GM18526 (cell line): ENCODE measurements around the gene PKM.

ENCODE experiments used
- POLR2A ChIP-seq: IDR thresholded peaks from 3 replicates; pipeline ENCODE4 v1.6.1; 2011; ENCODE audit not compliant: insufficient read length; ENCODE audit errors: extremely low read depth

The PKM gene

DNA sequence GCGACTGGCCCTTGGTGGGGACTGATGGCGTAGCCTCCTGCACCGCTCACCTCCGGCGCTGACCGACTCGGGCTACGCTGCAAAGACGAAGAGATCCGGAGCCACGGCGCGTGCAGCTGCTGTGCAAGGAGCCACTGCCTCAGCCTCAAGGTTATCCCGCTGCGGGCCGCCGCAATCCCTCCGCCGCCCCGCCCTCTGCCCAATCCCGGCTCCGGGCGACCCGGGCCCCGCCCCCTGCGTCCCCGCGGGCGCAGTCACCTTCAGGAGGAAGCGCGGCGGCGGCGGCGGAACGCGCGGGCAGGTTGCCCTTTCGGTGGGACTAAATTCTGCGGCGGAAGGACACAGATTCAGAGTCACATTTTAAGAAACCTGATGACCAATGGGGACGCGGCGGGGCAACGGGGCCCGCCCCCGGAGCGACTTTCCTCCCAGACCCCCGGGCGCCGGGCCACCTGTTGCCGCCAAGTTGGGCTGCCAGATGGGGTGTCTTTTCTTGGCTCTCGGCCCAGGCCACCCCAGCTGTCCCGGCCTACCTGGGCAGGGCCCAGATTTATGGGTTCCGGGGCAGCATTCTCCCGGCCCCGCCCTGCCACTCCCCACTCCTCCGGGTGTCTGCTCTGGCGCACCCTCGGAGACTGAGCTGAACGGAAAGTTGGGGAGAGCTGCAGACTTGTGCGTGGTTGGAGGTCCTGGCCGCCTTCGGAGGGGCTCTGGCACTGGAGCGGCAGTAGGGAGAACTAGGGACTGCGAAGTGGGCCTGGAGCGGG lies at the start of gene PKM:
PKM (minus strand) TSS at position 125 of the 767 bp plus-strand sequence. CDS start 12,093 bp downstream, outside the sequence.
- peak; percentile 99 for TF ChIP-seq POLR2A

DNA sequence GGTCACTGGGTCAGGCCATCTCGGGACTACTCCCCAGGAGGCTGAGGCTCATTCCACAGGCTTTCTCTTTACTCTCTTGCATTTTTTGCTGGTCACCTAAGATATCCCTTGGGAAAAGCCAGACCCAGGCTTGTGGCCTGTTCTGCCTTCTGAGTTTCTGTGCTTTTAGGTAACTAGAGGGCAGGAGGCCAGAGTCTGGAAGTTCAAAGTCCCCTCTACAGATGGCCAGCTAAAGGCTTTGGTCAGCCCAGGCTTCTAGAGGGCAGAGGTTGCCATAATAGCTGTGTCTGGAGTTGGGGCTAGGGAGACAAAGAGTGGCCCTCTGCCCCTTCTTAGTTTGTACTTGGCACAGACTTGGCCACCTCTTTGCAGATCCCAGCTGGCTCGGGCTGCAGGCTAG lies 49.8 kb upstream of the PKM start:
- TF ChIP-seq POLR2A: no peak

DNA sequence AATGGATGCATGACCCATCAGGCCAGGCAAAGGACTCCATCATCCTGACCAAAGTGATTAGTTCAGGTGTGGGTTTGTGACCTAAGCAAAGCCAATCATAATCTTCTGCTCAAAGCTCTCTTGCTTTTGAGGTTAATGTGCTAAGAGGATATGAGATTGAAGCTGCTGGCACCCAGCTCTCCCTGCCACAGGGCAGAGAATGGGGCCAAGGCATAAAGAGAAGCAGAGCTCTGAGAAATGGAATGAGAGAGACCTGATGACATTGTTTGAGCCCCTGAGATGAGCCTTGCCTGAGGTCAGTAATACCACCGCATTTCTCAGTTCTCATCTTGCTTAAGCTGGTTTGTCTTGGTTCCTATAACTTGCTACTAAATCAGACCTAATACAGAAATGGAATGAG lies 47.7 kb upstream of the PKM start:
- TF ChIP-seq POLR2A: no peak

DNA sequence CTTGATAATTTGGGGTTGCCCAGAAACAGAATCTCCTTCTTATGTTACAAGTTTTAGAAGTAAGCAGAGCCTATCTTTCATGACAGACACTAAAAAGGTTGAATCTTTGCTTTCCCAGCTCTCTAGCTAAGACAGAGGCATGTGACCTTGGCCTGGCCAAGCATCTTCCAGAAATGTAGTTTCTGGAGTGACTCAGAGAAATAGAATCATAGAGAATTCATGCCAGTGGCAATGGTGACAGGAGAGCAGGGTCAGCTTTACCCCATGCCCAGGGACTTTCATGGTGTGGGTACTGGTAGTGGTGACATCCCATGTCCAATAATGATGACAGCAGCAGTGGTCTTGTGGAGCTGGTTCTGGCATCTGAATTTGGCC lies 45.3 kb upstream of the PKM start:
- TF ChIP-seq POLR2A: no peak

DNA sequence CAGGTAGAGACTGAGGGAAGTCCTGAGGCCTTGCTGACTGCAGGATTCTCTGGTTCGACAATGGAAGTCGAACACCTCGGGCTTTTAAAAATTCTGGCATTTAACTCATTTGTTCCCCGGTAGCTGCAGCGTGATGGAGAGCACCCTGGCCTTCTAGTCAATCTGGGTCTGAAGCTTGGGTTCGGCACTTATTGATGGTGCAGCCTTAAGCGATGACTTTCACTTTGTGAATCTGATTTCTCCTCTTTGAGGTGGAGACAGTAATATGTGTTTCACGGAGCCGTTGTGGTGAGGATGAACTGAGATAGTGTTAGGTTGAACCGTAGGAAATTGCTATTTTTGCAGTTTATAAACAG lies 42.0 kb upstream of the PKM start:
- TF ChIP-seq POLR2A: no peak

DNA sequence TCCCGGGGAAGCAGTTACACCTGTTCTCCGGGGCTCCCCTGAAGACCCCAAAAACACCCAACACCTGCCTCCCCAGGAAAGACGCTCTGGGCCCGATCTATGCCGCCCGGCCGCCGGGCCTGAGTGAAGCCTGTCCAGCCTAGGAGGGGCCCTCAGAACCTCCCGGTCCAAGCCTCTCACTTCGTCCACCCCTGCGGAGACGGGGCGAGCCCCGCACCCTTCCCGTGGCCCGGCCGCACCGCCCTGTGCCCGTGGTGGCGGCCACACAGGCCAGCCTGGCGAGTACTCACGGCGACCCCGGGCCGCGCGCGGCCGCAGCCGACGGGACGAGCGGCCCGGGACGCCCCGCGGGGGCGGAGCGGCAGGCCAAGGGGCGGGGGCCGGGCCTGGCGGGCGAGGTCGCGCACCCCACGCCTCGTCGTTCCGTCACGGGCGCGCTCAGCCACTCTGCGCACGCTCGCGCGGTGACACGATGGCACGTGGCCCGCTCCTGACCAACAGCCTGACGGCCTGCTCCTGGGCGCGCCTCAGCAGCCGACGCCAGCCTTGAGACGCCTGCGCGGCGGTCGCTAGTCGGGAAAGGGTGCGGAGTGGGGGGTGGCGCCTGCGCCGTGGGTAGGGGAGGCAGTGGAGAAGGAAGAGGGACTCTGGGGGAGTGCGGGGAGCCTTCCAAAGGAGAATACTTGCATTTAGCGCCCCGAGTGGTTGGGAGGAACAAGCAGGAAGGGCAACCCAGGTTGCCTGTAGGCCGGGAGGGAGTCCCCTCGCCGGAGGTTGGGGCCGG lies 41.4 kb upstream of the PKM start, which contains the start of gene PARP6:
PARP6 (minus strand) TSS at position 342 of the 784 bp plus-strand sequence. CDS start 5,077 bp downstream, outside the sequence.
- peak; percentile 66 for TF ChIP-seq POLR2A

DNA sequence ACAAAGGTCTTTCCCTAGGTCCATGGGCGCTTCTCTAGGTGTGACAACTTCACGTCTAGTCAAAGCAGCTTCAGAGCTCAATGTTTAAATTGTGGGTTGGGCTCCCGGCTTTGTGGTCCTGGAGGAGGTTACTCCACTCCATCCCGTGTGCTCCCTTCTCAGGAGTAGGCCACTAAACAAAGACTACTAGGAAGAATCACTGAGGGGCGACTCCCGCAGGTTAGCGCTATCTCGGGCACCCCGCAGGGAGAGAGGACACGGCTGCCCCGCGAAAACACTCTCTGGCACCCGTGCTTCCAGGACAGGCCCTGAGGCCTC lies 40.9 kb upstream of the PKM start:
- no peak for TF ChIP-seq POLR2A

DNA sequence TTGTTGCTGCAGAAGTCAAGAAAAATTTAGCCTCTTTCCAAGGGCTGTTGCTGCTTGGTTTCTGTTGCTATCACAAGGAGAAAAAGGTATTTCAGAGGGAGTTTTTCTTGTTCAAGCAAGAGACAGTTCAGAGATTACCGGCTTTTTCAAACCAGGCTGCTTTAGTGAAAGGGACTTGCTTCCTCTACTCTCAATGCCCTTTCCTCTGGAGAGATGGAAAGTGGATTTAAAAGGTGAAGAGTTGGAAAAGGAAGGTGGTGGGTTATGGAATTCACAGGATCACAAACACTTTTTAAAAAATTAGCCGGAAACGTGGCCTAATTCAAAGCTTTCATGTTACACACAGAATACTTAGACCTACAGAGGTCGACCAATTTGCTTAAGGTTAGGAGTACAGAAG lies 40.2 kb upstream of the PKM start:
- no peak for TF ChIP-seq POLR2A

DNA sequence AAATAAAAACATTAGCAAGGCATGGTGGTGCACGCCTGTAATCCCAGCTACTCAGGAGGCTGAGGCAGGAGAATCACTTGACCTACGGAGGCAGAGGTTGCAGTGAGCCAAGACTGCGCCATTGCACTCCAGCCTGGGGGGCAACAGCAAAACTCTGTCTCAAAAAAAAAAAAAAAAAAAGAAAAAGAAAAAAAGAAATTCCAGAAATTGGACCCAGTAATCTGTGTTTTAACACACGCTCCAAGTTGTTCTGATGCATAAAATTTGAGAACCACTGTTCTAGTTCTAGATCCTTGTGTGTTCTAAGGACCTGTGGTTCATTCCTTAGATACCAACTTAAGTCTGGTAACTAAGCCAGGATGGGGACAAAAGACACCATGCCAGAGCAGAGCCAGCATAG lies 38.7 kb upstream of the PKM start:
- no peak for TF ChIP-seq POLR2A

DNA sequence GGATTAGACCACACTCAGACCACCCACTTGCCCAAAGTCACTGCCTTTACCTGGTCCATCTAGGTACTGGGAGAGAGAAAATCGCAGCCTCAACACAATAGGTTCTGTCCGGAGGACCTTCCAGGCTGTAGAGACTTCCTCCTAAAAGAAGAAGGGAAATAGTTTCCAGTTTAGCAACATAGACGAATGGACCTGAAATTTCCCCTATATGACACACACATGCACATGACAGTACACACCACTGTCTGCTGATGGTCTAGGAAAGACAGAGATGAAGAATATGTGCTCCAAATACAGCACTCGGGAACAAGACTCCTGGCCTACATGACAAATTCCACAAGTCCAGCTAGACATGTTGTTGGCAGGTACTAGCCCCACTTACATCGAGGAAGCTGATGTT lies 34.0 kb upstream of the PKM start:
- TF ChIP-seq POLR2A: no peak

DNA sequence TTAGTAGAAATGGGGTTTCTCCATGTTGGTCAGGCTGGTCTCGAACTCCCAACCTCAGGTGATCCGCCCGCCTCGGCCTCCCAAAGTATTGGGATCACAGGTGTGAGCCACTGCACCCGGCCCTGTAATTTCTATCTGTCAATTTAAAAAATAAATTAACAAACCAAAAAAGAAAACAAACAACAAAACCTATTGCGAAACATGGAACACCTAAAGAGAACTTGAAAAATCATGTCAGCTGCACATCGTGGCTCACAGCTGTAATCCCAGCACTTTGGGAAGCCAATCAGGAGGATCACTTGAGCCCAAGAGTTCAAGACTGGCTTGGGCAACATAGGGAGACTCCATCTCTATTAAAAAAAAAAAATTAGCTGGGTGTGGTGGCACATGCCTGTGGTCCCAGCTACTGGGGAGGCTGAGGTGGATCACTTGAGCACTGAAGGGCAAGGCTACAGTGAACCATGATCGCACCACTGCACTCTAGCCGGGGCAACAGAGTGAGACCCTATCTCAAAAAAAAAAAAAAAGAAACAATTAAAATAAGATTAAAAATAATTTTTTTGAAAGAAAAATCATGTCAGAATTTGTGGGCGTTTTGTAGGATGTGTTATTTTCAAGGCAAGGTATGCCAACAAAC lies 21.8 kb upstream of the PKM start:
- no peak for TF ChIP-seq POLR2A

DNA sequence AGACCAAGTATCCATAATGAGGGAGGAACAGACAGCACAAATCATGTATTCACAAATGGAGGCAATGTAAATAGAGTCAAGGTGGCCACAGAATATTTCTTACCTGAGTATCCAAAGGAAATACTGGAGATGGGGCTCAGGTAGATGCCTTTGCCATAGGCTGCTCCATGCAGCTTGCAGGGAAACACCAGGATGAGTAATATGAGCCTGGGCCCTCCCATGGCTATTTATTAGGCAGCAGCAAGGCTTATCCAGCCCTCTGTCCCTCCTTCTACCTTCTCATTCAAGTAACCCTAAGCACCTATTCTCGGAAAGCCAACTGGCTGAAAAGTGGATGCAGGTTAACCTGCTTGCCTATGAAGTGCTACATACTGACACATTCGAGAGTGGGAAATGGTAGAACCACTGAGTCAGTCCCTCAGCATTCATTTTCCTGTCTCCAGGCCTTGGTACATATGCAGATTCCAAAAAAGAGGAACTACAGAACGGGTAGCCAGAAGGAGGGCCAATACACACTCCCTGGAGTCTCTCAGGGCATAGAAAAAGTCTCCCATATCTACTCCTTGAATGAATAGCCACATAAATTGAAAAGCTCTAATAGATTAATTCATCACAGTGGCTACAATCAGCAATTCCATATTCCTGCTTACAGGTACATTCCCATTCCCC lies 18.3 kb upstream of the PKM start:
- no peak for TF ChIP-seq POLR2A

DNA sequence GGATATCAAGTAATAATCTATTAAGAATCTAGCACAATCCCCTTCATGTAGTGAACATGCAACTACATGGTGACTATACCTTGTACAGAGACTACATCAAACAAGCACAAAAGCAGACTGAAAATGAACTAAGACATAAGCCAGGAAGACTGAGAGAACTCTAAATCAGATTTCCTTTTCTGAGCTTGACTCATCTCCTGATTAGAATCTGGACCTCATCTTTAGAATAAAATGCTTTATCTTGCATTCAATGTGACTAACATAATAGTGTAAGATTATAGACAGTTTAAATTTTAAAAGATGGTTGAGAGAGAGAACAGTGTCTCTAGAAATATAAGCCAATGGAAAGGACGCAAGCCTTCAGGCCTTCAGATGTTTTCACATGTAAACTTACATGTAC lies 17.5 kb upstream of the PKM start:
- TF ChIP-seq POLR2A: no peak

DNA sequence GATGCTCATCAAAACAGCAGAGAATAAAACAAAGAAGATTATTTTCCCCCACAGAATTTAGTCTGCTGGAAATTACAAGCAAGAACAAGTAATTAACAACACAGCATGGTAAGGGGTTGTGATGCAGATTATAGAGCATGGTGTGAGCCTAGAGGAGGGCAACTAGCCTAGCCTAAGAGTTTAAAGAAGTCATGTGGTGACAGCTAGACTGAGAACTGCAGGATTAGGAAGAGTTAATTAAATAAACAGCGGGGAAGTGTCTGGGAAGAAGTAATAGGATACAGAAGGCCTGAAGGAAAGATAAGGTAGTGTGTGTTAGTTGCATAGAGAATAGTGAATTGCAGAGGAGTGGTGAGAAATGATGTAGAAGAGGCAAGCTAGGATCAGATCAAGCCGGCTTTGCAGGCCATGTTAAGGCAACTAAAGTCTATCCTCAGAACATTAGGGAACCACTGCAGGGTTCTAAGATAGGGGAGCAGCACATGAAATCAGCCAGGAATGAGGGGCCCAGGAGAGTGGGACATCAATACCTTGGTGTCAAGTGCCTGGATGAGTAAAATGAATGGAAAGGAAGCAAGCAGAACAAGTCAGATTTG lies 11.9 kb upstream of the PKM start:
- TF ChIP-seq POLR2A: no peak

DNA sequence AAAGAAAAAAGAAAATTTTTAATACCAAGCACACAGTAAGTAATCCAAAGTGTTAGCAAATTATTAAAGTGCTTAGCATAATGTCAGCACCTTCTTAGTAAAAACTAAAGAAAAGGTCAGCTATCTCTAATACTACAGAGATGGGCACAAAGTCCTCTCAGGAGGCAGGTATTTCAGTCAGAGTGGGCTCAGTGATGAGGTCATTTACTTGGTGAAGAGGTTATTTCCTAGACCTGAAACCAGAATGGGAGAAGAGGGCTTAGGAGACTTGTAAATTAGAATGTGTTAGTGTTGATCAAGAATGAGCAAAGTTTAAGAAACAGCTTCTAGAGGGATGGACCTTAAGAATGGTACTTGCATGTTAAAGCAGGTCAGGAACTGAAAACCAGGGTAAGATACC lies 8.7 kb upstream of the PKM start:
- no peak for TF ChIP-seq POLR2A

DNA sequence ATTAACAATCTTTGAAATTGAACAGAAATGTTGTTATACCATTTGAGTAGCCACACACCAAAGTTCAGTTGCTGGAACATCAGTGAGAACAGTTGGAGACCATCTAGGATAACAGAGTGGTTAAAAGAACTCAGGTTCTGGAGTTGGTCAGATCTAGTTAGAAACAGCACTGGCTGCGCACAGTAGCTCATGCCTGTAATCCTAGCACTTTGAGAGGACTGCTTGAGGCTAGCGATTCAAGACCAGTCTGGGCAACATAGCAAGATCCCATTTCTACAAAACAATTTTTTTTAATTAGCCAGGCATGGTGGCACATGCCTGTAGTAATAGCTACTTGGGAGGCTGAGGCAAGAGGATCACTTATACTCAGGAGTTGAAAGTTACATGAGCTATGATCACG lies 7.6 kb upstream of the PKM start:
- no peak for TF ChIP-seq POLR2A

DNA sequence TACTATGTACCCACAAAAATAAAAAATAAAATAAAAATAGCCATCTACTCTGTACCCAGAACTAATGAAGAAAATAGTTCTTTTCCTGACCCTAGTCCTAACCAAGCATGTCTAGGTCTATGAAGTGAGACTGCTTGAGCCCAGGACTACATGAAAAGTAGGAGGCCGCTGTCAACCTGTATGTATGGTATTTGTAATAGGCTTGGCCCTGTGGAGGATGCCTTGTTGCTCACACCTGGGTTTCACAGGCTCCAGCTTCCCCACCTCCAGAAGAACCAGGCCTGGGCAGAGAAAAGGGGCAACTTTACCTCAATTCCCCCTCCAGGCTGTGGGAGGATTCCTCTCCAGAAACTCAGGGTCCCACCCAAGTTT lies 6.8 kb upstream of the PKM start:
- TF ChIP-seq POLR2A: no peak
